NB4 (cell line): ENCODE results near the gene ATP2B1.

Experiments
- POLR2A ChIP-seq: IDR thresholded peaks from 2 replicates; pipeline ENCODE4 v1.6.1; 2011; ENCODE audit warnings: mild to moderate bottlenecking; ENCODE audit not compliant: insufficient read length; ENCODE audit errors: extremely low read depth
- TF ChIP-seq, protein P1 (sequence below): IDR thresholded peaks from one replicate; pipeline ENCODE4 v1.5.1; 2012; ENCODE audit warnings: low read depth, low read length
- TF ChIP-seq, protein P2 (sequence below): IDR thresholded peaks from 2 replicates; pipeline ENCODE4 v1.6.1; 2011; ENCODE audit warnings: low read depth, low read length

DNA sequence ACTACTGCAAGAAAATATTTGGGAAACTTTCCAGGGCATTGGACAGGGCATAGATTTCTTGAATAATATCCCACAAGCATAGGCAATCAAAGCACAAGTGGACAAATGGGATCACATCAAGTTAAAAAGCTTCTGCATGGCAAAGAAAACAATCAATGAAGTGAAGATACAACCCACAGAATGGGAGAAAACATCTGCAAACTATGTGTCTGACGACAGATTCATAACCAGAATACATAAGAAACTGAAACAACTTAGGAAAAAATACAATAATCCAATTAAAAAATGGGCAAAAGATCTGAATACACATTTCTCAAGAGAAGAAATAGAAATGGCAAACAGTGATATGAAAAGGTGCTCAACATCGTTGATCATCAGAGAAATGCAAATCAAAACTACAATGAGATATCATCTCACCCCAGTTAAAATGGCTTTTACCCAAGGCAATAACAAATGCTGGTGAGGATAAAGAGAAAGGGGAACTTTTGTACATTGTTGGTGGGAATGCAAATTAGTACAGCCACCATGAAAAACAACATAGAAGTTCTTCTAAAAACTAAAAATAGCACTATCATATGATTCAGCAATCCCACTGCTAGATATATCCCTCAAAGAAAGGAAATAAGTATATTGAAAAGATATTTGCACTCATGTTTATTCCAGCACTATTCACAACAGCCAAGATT lies 33.8 kb upstream of the ATP2B1 start:
- TF ChIP-seq, protein P1, sequence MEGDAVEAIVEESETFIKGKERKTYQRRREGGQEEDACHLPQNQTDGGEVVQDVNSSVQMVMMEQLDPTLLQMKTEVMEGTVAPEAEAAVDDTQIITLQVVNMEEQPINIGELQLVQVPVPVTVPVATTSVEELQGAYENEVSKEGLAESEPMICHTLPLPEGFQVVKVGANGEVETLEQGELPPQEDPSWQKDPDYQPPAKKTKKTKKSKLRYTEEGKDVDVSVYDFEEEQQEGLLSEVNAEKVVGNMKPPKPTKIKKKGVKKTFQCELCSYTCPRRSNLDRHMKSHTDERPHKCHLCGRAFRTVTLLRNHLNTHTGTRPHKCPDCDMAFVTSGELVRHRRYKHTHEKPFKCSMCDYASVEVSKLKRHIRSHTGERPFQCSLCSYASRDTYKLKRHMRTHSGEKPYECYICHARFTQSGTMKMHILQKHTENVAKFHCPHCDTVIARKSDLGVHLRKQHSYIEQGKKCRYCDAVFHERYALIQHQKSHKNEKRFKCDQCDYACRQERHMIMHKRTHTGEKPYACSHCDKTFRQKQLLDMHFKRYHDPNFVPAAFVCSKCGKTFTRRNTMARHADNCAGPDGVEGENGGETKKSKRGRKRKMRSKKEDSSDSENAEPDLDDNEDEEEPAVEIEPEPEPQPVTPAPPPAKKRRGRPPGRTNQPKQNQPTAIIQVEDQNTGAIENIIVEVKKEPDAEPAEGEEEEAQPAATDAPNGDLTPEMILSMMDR: no peak
- TF ChIP-seq POLR2A: no peak
- TF ChIP-seq, protein P2, sequence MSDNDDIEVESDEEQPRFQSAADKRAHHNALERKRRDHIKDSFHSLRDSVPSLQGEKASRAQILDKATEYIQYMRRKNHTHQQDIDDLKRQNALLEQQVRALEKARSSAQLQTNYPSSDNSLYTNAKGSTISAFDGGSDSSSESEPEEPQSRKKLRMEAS: no peak
